COLO668 (cell line): ENCODE measurements around the gene ZNG1B.
"Not testable (repeated sequence)": the region's sequence is repeated elsewhere in the genome, so short reads cannot be mapped to it uniquely, and the experiment has no call there.

Experiments
- DNase-seq: peaks from one replicate; lab custom pipeline; 2025; ENCODE audit not compliant: unreplicated experiment; lab: John Stamatoyannopoulos, UW

The ZNG1B gene

DNA sequence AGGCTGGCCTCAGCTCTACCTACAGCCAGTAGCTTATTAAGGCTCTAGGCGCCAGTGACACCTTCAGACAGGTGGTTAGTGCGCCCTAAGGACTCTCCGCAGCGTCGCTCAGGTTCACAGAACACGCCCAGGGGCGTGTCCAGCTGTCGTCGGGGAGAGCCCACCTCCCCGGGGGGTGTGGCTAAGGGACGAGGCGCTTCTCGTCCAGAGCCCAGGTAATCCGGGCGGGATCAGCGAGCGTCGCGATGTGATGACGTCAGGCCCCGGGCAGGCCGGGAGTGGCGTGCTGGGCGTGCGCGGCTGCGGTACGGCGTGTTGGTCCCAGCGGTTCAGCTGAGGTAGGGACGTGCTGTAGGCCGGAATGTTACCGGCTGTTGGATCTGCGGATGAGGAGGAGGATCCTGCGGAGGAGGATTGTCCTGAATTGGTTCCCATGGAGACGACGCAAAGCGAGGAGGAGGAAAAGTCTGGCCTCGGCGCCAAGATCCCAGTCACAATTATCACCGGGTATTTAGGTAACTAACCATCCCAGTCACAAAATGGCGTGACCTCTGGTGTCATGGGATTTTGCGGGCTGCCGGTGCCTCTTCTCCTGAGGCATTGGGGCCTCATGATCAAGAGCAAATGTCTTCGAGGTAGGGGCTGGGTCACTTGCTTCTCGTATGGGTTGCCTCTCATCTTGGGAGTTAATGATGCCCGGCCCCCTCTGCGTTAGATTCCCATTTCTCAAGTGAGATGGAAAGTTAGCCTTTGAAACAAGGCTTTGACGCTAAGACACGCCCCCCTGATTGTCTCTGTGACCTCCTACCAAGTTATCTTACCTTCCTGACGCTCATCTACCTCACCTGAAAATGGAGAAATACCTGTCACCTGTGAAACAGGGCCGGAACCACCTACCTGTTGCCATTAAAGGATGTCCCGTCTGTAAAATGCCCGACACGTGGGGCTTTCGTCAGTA lies at the start of gene ZNG1B:
Gene ZNG1B, plus strand, starts transcription at position 184 of the 958 bp plus-strand sequence. Its CDS starts 178 bp downstream, at position 362.
- not testable (repeated sequence) for DNase-seq

GRCh38 chr2:113390124-113390849 lies 47.2 kb upstream of the ZNG1B start:
- no peak for DNase-seq

GRCh38 chr2:113391073-113391472 lies 46.4 kb upstream of the ZNG1B start:
- DNase-seq: no peak

GRCh38 chr2:113406114-113406513 lies 31.4 kb upstream of the ZNG1B start:
- DNase-seq: no peak

- no peak for DNase-seq
Measured at GRCh38 chr2:113407446-113408099, 29.9 kb upstream of the ZNG1B start.

DNA sequence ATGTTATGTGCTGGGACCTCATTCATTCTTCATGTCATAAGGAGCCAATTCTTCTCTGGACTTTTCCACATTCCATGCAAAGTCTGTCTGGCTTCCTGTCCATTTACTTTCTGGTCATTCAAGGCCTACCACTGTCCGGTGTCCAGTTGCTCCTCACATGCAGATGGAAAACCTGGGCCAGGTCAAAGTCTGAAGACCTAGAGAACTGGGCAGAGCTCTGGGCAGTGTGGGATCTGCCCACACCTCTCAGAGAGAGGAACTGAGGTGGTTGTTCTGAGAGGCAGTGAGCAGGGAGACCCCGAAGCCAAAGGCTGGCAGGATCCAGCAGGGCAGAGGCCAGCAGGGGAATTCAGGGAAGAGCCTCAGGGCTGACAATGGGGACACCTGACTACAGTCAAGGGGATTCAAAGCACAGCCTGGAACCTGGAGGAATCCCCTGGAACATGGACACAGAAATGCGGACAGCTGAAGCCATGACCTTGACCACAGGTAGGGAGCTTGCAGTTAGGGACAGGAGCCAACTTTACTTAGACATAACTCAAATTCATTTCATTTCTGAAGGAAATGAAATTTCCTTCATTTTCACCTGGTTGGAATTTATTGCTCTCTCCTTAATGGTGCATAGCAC lies 25.7 kb upstream of the ZNG1B start:
- DNase-seq: not testable (repeated sequence)

GRCh38 chr2:113412774-113413173 lies 24.7 kb upstream of the ZNG1B start:
- not testable (repeated sequence) for DNase-seq

- not testable (repeated sequence) for DNase-seq
Measured at GRCh38 chr2:113431773-113432172, 5.7 kb upstream of the ZNG1B start.

DNA sequence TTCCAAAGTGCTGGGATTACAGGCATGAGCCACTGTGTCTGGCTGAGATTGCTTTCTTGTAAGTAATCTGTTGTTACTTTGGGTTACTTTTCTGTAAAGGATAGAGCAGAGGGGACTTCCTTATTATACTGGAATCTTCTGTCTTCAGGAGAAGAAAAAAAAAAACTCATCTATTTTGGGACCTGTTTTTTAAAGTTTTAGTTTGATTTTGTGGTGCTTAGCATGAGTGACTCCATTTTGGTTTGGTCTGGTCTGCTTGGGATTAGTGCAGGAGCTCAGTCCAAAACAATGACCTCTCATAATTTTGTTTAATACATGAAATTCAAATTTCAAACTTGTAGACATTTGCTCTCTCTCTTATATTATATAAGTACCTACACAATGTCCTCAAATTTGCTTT lies 4.0 kb upstream of the ZNG1B start:
- not testable (repeated sequence) for DNase-seq

GRCh38 chr2:113465770-113466169 lies 28.3 kb downstream of the ZNG1B start:
- not testable (repeated sequence) for DNase-seq

DNA sequence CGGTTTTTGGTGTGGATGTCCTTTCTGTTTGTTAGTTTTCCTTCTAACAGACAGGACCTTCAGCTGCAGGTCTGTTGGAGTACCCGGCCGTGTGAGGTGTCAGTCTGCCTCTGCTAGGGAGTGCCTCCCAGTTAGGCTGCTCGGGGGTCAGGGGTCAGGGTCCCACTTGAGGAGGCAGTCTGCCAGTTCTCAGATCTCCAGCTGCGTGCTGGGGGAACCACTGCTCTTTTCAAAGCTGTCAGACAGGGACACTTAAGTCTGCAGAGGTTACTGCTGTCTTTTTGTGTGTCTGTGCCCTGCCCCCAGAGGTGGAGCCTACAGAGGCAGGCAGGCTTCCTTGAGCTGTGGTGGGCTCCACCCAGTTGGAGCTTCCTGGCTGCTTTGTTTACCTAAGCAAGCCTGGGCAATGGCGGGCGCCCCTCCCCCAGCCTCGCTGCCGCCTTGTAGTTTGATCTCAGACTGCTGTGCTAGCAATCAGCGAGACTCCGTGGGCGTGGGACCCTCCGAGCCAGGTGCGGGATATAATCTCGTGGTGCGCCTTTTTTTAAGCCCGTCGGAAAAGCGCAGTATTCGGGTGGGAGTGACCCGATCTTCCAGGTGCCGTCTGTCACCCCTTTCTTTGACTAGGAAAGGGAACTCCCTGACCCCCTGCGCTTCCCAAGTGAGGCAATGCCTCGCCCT lies 39.3 kb downstream of the ZNG1B start:
- not testable (repeated sequence) for DNase-seq

DNA sequence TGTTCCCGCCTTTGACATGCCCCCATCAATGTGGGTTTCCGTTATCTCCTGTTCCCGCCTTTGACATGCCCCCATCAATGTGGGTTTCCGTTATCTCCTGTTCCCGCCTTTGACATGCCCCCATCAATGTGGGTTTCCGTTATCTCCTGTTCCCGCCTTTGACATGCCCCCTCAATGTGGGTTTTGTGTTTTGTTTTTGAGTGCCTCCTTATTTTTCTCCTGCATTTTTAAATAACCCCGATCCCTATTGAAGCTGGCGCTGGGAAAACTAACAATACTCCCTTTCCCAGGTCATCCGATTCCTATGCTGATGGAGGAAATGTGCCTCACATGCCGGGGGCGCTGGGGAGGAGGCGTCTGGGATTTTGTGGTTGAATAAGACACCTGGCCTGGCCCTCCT lies 59.0 kb downstream of the ZNG1B start:
- DNase-seq: not testable (repeated sequence)

GRCh38 chr2:113498365-113498764 lies 60.9 kb downstream of the ZNG1B start, which contains the start of gene FOXD4L1:
Gene FOXD4L1 (plus strand): TSS chr2:113498665. CDS start chr2:113499257, 592 bp downstream.
- not testable (repeated sequence) for DNase-seq

- DNase-seq: not testable (repeated sequence)
Measured at GRCh38 chr2:113499019-113499885, 61.8 kb downstream of the ZNG1B start.

GRCh38 chr2:113499886-113500722 lies 62.6 kb downstream of the ZNG1B start:
- not testable (repeated sequence) for DNase-seq

DNA sequence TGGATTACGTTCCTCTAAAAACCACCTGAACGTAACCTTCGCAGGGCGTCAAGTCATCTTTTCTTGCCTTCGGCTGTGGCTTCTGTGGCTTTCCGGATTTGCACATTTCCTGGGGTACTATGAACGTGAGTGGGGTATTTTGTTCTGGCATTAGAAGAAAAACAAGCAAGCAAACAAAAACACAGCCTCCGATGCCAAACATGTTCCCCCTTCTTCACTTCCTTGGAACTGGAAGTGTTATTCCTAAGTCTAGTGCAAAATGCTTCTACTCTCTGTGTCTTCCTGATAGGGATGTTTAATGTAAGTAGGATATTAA lies 63.2 kb downstream of the ZNG1B start:
- DNase-seq: not testable (repeated sequence)

- DNase-seq: not testable (repeated sequence)
Measured at GRCh38 chr2:113502216-113503093, 65.0 kb downstream of the ZNG1B start.
